OCI-LY3 (cell line): ENCODE measurements around the gene SNCB.

Source experiments
- EZH2phosphoT487 ChIP-seq: fragments of 200-600 bp; shearing (Covaris generic); IDR thresholded peaks from 2 replicates; pipeline ENCODE4 v1.6.1; 2018; ENCODE audit warnings: antibody characterized with exemption, mixed run types, low read depth
- TF ChIP-seq, protein P1 (sequence below): fragments of 200-600, 300-600 bp; sonication (generic); IDR thresholded peaks from 2 replicates; pipeline ENCODE4 v1.5.1; 2014; ENCODE audit warnings: antibody characterized with exemption, low read length, low read depth

DNA sequence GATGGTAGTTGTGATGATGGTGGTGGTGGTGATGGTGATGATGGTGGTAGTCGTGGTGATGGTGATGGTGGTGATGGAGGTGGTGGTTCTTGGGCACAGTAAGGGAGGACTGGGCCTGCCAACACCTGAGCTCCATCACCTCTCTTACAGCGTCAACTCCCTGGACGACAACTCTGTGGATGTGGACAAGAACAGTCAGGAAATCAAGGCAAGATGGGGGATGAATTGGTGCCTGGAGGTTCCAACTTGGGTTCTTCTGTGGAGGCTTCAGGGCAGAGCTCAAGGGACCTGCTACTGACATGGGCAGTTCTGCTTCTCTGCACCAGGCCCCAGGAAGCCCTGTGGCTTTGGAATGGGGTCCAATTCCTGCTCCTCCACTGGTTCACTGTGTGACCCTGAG lies 37.8 kb downstream of the SNCB start:
- TF ChIP-seq, protein P1, sequence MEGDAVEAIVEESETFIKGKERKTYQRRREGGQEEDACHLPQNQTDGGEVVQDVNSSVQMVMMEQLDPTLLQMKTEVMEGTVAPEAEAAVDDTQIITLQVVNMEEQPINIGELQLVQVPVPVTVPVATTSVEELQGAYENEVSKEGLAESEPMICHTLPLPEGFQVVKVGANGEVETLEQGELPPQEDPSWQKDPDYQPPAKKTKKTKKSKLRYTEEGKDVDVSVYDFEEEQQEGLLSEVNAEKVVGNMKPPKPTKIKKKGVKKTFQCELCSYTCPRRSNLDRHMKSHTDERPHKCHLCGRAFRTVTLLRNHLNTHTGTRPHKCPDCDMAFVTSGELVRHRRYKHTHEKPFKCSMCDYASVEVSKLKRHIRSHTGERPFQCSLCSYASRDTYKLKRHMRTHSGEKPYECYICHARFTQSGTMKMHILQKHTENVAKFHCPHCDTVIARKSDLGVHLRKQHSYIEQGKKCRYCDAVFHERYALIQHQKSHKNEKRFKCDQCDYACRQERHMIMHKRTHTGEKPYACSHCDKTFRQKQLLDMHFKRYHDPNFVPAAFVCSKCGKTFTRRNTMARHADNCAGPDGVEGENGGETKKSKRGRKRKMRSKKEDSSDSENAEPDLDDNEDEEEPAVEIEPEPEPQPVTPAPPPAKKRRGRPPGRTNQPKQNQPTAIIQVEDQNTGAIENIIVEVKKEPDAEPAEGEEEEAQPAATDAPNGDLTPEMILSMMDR: no peak
- no peak for TF ChIP-seq EZH2phosphoT487
